Endometrium (tissue), 2 donors: ENCODE data around the gene NUB1.

Source experiments
- FAIRE-seq: peaks from 2 replicates; lab custom pipeline; 2012; peaks lifted over from hg19 to GRCh38; lab: Jason Lieb, UNC
- donor health status: control.
- donor health status: control.

Gene NUB1

GRCh38 chr7:151405588-151405987 lies 64.0 kb downstream of the NUB1 start:
- no peak for FAIRE-seq

- no peak for FAIRE-seq
Observed at GRCh38 chr7:151406051-151406875, 64.7 kb downstream of the NUB1 start.

GRCh38 chr7:151406886-151407583 lies 65.4 kb downstream of the NUB1 start:
- no peak for FAIRE-seq

DNA sequence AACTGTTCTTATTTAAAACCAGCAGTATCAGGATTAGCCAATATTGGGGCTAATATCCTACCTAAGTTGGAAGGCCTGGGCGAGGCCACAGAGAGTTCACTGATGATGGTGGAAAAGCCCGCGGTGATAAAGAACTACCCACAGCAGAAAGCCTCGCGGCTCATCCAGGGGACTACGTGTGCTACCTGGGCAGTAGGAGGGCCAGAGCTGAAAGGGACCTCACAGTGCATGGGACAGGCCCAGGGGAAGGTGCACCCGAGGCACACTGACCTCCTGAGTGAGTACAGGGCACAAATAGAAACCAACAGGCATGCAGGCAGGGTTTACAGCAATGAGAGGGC lies 66.9 kb downstream of the NUB1 start:
- no peak for FAIRE-seq

DNA sequence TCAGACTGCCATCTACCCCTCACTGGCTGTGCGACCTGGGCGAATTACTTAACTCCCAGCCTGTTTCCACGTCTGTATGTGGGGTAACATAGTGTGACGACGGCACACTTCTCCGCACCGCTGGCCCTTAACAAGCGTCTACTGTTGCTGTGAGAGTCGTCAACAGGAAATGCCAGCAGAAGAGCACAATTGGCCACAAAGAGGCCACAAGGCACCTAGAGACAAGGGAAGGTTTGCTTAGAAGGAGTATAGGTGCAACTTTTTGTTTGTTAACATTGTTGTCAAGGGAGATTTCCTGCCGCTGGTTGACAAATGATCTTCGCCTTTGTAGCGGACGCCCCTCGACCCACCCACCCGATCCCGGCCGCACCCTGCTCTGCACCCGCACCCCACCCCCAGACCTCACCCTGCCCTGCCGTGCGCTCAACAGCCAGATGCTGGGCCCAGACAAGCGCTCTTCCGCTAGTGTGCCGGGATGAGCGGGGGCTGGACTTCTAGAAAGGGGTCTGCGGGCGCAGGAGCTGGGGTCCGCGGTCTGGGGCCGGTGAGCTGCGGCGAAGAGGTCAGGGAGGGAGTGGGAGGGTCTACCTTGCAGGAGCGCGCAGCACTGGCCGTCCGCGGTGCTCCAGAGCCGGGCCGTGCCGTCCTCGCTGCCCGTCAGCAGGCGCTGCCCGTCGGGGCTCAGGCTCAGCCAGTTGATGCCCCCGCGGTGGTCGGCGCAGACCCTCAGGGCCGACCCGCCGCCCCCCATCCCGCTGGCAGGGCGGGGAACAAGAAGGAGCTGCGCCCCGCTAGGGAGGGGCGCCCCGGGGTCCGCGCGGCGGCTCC lies 67.4 kb downstream of the NUB1 start:
- FAIRE-seq, result no peak

GRCh38 chr7:151409667-151410404 lies 68.2 kb downstream of the NUB1 start, which contains the start of gene WDR86:
TSS of gene WDR86 (minus strand) at chr7:151410038. CDS start at chr7:151409589, 449 bp downstream.
- FAIRE-seq, result no peak

- FAIRE-seq, result no peak
Observed at GRCh38 chr7:151410405-151411390, 69.1 kb downstream of the NUB1 start.

GRCh38 chr7:151411551-151411950 lies 69.9 kb downstream of the NUB1 start:
- FAIRE-seq, result no peak

GRCh38 chr7:151412318-151412717 lies 70.7 kb downstream of the NUB1 start:
- no peak for FAIRE-seq

GRCh38 chr7:151413241-151413640 lies 71.6 kb downstream of the NUB1 start:
- no peak for FAIRE-seq

GRCh38 chr7:151415375-151416105 lies 73.9 kb downstream of the NUB1 start:
- FAIRE-seq, result no peak

GRCh38 chr7:151416112-151416940 lies 74.7 kb downstream of the NUB1 start:
- FAIRE-seq, result no peak

DNA sequence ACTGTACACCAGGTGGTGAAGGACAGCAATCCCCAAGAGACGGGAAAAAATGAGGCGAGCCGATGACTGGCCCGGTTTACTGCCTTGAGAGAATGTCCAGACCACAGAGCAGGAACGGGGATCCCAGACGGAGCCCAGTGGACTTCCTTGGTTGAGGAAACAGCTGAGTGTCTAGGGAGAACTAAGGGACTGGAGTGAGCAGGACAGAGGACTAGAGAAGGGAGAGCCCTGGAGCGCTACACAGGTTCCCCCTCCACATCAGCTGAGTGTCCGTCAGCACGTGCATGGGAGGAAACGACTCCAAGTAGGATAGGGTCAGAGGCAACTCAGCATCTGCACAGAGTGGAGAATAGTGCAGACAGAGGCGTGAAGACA lies 75.3 kb downstream of the NUB1 start:
- no peak for FAIRE-seq

DNA sequence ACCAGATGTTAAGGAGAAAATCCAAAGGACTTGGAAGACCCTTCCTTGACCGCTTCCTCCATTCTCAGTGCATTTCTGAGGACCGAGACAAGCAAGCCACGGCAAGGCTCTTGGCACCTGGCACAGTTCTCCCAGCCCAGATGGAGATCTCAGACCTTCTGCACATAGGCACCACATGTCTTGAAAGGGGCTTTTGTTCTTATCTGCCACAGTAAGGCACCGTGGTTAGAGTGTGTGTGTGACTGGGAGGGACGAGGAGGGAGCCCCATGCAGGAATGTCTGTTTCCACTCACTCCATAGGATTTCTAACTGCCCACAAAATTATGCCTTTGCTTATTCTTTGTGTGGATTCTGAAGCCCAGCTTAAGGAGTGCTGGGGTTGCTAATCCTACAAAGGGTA lies 78.5 kb downstream of the NUB1 start:
- no peak for FAIRE-seq

- FAIRE-seq, result no peak
Observed at GRCh38 chr7:151422212-151422611, 80.6 kb downstream of the NUB1 start.

DNA sequence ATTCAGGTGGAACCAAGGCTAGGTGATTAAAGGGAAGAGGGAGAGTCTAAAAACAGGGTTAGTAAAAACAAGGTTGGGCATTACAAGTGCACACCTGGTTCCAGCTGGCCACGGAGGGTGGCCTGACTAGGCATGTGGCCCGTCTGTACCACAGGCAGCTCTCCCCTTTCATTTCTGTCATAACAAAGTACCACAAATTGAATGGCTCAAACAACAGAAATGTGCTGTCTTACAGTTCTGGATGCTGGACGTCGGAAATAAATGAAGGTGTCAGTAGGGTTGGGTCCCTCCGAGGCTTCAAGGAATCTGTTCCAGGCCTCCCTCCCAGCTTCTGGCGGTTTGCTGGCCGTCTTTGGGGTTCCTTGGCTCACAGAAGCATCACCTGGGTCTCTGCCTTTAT lies 81.6 kb downstream of the NUB1 start:
- no peak for FAIRE-seq

GRCh38 chr7:151423936-151424335 lies 82.3 kb downstream of the NUB1 start:
- FAIRE-seq, result no peak

DNA sequence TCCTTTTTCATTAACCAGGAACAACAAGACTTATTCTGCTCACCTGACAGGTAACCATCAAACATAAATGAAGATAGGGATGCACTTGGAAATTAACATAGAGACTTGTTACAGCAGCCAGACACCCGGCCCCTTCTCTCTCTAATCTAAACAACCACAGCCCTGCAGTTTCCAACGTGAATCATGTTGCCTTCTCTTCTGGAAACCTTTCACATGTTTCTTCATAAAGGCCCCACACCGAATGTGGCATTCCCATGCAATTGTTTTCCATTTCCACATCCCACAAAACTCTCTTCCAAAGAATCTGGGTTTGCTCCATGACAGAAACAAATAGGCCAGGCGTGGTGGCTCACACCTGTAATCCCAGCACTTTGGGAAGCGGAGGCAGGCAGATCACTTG lies 83.2 kb downstream of the NUB1 start:
- no peak for FAIRE-seq
